ENCODE data around the gene SCRG1. TPM values are rescaled to one million over a fixed set of nuclear protein-coding genes. Genes with fewer than 3 reads are reported as not detected.

Gene SCRG1
- total RNA-seq, 1 donor from 2014 or later: not detected

DNA sequence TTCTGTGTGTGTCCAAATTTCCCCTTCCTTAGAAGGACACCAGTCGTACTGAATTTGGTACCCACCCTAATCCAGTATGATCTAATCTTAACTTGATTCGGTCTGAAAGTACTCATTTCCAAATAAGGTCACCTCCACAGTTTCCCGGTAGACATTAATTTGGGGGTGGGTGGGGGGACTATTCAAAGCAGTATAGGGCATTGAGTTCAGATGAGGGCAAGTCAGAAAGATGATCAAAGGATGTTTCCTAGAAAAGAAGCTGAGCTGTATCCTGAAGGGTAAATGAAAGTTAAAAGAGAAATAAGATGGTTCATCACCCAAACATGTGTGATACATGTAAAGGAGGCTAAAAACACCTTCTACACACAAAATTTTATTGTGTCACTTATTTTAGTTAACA is 42.0 kb upstream of the SCRG1 start:
- CTCF ChIA-PET: interaction anchor here (1.2 kb wide), 1 partner anchor 23 kb away, joined by 3 read pairs; no protein-coding TSS in a partner anchor
- Mint-ChIP-seq H3K9me3 (no peaks in the 10 kb centered on the region), H3K4me3 (no peak overlapping the region), H3K4me1 (no peaks in the 10 kb centered on the region), H3K36me3 (ENCODE audit: low read depth) (no peaks in the 10 kb centered on the region), H3K27me3 (no peaks in the 10 kb centered on the region), H3K27ac (no peak overlapping the region)
- ATAC-seq (ENCODE audit: low read depth) (no peak), DNase-seq (no peak)
- intact Hi-C loops (cut with micrococcal nuclease): no loop called here
- POLR2A ChIA-PET: no interaction called here
- TF ChIP-seq, protein P1, sequence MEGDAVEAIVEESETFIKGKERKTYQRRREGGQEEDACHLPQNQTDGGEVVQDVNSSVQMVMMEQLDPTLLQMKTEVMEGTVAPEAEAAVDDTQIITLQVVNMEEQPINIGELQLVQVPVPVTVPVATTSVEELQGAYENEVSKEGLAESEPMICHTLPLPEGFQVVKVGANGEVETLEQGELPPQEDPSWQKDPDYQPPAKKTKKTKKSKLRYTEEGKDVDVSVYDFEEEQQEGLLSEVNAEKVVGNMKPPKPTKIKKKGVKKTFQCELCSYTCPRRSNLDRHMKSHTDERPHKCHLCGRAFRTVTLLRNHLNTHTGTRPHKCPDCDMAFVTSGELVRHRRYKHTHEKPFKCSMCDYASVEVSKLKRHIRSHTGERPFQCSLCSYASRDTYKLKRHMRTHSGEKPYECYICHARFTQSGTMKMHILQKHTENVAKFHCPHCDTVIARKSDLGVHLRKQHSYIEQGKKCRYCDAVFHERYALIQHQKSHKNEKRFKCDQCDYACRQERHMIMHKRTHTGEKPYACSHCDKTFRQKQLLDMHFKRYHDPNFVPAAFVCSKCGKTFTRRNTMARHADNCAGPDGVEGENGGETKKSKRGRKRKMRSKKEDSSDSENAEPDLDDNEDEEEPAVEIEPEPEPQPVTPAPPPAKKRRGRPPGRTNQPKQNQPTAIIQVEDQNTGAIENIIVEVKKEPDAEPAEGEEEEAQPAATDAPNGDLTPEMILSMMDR (IDR thresholded peaks at IDR 0.05): no peak

DNA sequence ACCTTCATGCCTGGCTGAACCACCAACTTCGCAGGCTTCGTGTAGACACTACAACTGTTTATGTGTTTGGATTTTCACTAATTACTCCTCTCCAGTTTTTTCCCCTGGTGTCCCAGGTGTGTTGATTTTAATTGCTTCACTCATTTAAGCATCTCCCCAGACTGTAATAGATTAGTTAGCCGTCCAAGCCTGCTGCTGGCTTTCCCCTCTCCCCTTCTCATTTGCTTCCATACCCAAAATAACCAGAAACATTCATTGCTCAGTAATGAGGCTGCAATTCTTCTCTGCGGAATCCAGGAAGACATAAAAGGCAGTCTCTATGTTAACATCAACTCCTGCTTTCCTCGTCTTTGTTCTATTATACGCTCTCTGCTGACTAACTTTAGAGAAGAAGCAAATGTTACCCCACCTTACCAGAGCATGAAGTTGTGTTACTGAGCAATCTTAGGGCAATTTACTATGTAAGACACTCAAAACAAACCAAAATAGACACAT is 37.9 kb upstream of the SCRG1 start:
- H3K9me3 Mint-ChIP-seq: no peaks in the 10 kb centered on the region
- no peak for DNase-seq
- H3K27me3 Mint-ChIP-seq: no peaks in the 10 kb centered on the region
- H3K27ac Mint-ChIP-seq: no peak overlapping the region
- no peak for ATAC-seq (ENCODE audit: low read depth)
- TF ChIP-seq, protein P1 (IDR thresholded peaks at IDR 0.05): no peak
- intact Hi-C loops (cut with micrococcal nuclease): no loop called here
- no peaks in the 10 kb centered on the region for H3K4me1 Mint-ChIP-seq
- no peak overlapping the region for H3K4me3 Mint-ChIP-seq
- POLR2A ChIA-PET: no interaction called here
- CTCF ChIA-PET: no interaction called here
- no peaks in the 10 kb centered on the region for H3K36me3 Mint-ChIP-seq (ENCODE audit: low read depth)

DNA sequence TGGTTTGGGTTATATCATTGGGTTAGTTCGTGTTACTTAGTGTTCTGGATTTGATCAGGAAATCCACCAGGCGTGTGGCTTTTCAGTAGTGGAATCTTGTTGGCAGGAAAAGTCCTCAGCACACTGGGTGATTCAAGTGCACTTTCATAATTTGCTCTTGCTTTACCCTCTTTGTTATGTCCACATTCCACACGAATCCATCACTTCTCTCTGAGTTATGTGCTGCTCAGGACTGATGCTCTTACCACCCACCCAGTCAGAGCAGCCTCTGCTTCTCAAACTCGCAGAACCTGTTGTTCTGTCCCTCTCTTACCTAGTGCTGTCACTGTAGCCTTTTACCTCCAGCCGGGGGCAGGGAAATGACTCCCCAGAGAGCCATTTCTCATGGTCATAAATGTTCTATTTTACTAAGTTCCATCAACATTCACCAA is 37.2 kb upstream of the SCRG1 start:
- Mint-ChIP-seq H3K27ac (no peak overlapping the region), H3K27me3 (no peaks in the 10 kb centered on the region), H3K9me3 (no peaks in the 10 kb centered on the region), H3K36me3 (ENCODE audit: low read depth) (no peaks in the 10 kb centered on the region), H3K4me3 (no peak overlapping the region), H3K4me1 (no peaks in the 10 kb centered on the region)
- POLR2A ChIA-PET: no interaction called here
- no peak for ATAC-seq (ENCODE audit: low read depth)
- no peak for DNase-seq
- TF ChIP-seq, protein P1 (IDR thresholded peaks at IDR 0.05): no peak
- CTCF ChIA-PET: no interaction called here
- intact Hi-C loops (cut with micrococcal nuclease): no loop called here

DNA sequence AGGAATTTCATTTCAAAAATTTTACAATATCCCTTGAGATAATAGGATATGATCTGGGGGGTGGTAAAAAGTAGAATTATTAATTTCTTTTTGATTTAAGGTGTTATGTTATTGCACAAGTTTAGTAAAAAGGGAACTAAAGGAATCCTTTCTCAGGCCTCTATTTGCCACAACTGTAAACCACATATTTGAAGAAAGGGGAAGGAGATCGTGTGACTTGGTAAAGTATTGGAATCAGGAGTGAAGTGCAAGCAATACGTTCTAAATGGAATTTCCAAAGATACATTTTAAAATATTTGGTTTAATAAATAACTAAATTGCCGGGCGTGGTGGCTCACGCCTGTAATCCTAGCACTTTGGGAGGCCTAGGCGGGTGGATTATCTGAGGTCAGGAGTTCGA is 35.3 kb upstream of the SCRG1 start:
- TF ChIP-seq, protein P1 (IDR thresholded peaks at IDR 0.05): no peak
- no peaks in the 10 kb centered on the region for H3K4me1 Mint-ChIP-seq
- H3K36me3 Mint-ChIP-seq (ENCODE audit: low read depth): no peaks in the 10 kb centered on the region
- DNase-seq (no peak), ATAC-seq (ENCODE audit: low read depth) (no peak)
- H3K4me3 Mint-ChIP-seq: no peak overlapping the region
- intact Hi-C loops (cut with micrococcal nuclease): no loop called here
- CTCF ChIA-PET: no interaction called here
- POLR2A ChIA-PET: no interaction called here
- no peaks in the 10 kb centered on the region for H3K9me3 Mint-ChIP-seq
- H3K27me3 Mint-ChIP-seq: no peaks in the 10 kb centered on the region
- no peak overlapping the region for H3K27ac Mint-ChIP-seq

DNA sequence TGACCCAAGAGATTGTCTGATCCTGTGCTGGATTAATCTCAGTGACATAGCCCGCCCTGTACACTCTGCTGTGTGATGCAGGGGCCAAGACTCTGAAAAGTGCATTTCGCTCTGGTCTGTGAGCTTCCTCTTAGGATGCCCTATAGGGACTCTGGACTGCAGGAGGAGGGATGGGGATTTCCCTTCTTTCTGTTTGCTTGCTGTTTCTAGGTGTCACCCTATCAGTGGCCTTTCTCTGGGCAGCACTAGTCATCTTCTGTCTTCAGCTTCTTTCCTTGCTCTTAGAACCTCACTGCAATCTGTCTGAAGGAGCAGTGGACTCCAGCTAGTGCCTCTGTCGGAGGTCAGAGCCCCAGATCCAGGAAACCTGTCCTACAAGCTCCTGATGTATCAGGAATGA is 34.5 kb upstream of the SCRG1 start:
- ChIA-PET CTCF (no interaction called here), POLR2A (no interaction called here)
- H3K4me1 Mint-ChIP-seq: no peaks in the 10 kb centered on the region
- intact Hi-C loops (cut with micrococcal nuclease): no loop called here
- no peaks in the 10 kb centered on the region for H3K36me3 Mint-ChIP-seq (ENCODE audit: low read depth)
- no peak for ATAC-seq (ENCODE audit: low read depth)
- no peak for DNase-seq
- H3K9me3 Mint-ChIP-seq: no peaks in the 10 kb centered on the region
- H3K4me3 Mint-ChIP-seq: no peak overlapping the region
- H3K27ac Mint-ChIP-seq: no peak overlapping the region
- H3K27me3 Mint-ChIP-seq: no peaks in the 10 kb centered on the region
- TF ChIP-seq, protein P1 (IDR thresholded peaks at IDR 0.05): no peak

All from activated B cell treated with CpG ODN at 0.5 μM for 24 hours (primary cell).